ENCODE measurements around the gene ASB16.
"Not testable (repeated sequence)": the region's sequence is repeated elsewhere in the genome, so short reads cannot be mapped to it uniquely, and the experiment has no call there.

Gene ASB16

DNA sequence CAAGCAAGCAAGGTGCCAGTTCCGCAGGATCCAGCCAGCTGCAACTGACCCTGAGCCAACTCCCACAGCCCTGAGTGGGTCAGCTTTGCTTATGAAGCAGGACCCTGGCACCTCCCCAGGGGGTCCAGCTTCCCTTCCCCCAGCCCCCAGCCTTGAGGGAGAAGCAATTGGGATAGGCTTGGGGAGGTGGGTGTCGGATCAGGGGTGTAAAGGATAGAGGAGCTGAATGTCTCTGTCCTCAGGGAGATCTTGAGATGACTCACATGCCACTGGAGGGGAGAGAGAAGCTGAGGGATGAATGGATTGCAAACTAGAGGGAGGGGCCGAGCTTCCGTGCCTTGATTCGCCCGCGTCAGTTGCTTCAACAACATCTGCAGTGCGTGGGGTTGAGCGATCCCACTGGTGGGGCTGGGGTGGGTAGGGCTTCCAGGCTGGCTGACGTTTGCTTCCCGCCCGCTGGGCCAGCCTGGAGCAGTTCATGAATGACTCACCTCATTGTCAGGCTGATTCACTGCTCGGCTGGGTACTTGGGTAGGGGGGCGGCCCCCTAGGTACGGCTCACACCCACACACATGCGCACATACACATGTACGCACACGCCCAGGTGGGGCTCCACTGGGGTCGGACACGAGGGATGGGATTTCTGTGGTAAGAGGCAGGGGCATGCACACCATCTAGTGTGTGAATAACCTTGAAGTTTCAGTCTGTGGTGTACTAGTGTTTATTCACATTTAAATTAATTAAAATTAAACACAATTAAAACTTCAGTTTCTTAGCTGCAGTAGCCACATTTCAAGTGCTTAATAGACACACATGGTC lies 32.4 kb upstream of the ASB16 start:
- TF ChIP-seq, protein P1, sequence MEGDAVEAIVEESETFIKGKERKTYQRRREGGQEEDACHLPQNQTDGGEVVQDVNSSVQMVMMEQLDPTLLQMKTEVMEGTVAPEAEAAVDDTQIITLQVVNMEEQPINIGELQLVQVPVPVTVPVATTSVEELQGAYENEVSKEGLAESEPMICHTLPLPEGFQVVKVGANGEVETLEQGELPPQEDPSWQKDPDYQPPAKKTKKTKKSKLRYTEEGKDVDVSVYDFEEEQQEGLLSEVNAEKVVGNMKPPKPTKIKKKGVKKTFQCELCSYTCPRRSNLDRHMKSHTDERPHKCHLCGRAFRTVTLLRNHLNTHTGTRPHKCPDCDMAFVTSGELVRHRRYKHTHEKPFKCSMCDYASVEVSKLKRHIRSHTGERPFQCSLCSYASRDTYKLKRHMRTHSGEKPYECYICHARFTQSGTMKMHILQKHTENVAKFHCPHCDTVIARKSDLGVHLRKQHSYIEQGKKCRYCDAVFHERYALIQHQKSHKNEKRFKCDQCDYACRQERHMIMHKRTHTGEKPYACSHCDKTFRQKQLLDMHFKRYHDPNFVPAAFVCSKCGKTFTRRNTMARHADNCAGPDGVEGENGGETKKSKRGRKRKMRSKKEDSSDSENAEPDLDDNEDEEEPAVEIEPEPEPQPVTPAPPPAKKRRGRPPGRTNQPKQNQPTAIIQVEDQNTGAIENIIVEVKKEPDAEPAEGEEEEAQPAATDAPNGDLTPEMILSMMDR (IDR thresholded peaks at IDR 0.05; ENCODE audit: control insufficient read depth, insufficient read depth, low read depth, low read length, missing control alignments) = no peak
- DNase-seq (ENCODE audit: low read depth) = peak; percentile 97
- H3K4me3 ChIP-seq (ENCODE audit: control insufficient read depth, low read depth, low read length) = peak overlapping the region; percentile 36

DNA sequence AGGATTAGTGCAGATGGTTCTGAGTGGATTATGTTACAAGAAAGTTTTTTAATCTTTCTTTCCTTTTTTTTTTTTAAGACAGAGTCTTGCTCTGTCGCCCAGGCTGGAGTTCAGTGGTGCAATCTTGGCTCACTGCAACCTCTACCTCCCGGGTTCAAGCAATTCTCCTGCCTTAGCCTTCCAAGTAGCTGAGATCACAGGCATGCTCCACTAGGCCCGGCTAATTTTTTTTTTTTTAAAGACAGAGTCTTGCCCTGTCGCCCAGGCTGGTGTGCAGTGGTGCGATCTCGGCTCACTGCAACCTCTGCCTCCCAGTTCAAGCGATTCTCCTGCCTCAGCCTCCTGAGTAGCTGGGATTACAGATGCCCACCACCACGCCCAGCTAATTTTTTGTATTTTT lies 26.6 kb upstream of the ASB16 start:
- H3K4me3 ChIP-seq (ENCODE audit: control insufficient read depth, low read depth, low read length); DNase-seq (ENCODE audit: low read depth): not testable (repeated sequence)

DNA sequence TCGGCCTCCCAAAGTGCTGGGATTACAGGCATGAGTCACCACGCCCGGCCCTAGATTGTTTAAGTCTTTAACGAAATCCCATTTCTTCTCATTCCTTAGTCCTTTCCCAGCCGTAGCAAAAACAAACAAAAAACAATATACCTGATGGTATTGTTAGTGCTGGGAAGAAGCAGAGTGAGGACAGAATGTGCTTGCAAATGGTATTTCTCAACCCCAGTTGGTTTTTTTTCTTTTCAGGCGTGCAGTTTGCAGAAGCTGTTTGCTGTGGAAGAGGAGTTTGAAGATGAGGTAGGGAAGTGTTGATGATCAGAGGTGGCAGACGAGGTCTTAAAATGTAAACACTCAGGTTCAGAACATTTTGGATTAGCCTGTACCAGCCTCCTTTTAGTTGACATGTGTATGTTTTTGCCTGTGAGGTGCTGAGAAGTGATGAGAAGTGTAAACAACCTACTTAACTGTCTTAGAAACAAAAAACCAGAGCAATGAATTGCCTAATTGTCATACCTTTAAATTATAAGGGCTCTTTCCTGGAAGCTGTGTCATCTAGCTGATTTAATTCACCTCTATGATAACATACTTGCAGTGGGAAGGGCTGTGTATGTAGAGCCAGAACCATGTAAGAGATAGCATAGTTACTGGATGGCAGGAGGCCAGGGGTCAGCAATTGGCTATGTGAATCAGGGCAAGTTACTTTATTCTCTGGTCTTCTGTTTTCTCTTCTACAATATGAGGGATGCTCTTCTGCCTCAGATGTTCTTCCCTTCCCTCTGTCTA lies 25.4 kb upstream of the ASB16 start:
- DNase-seq (ENCODE audit: low read depth) = no peak
- H3K4me3 ChIP-seq (ENCODE audit: control insufficient read depth, low read depth, low read length) = no peak overlapping the region
- TF ChIP-seq, protein P1 (IDR thresholded peaks at IDR 0.05; ENCODE audit: control insufficient read depth, insufficient read depth, low read depth, low read length, missing control alignments) = no peak

- TF ChIP-seq, protein P1 (IDR thresholded peaks at IDR 0.05; ENCODE audit: control insufficient read depth, insufficient read depth, low read depth, low read length, missing control alignments) = no peak
- H3K4me3 ChIP-seq (ENCODE audit: control insufficient read depth, low read depth, low read length) = no peak overlapping the region
- DNase-seq (ENCODE audit: low read depth) = no peak
Measured at GRCh38 chr17:44146375-44147346, 23.8 kb upstream of the ASB16 start.

DNA sequence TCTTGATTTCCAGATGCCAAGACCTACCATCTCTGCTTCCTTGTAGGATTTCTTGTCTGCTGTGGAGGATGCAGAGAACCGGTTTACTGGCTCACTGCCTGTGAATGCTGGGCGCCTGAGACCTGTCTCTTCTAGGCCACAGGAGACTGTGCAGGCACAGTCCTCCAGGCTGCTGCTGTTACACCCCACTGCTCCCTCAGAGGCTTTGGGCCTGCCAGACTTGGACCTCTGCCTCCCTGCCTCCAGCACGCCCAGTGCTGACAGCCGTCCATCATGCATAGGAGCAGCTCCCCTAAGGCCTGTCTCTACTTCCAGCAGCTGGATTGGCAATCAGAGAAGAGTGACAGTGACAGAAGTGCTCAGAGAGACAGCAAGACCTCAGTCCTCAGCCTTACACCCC lies 22.7 kb upstream of the ASB16 start:
- H3K4me3 ChIP-seq (ENCODE audit: control insufficient read depth, low read depth, low read length) = no peak overlapping the region
- DNase-seq (ENCODE audit: low read depth) = no peak
- TF ChIP-seq, protein P1 (IDR thresholded peaks at IDR 0.05; ENCODE audit: control insufficient read depth, insufficient read depth, low read depth, low read length, missing control alignments) = no peak

GRCh38 chr17:44149066-44149465 lies 21.4 kb upstream of the ASB16 start:
- DNase-seq (ENCODE audit: low read depth) = not testable (repeated sequence)

DNA sequence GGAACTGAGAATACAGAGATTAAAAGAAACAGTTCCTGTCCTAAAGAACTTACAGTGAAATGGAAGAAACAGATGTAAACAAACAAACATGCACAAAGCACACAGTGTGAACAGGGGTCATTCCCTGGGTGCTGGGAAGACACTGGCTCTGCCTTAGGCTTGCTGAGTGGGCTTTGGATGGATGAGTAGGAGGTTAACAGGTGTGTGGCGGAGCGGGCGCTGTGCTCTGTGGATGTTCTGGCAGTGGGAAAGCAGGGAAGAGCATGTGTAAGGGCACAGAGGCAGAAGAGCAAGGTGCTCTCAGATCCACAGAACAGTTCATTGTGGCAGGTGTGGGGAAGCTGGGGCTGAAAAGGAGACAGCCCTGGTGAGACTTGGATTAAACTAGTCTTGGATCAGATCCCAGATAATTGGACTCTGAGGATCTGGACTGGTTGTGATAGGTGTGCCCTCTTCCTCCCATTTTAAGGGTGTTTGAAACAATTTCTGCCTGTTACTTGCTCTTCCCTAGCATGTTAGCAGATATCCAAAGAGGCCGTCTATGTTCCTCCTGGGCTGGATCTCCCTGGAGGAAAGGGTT lies 20.7 kb upstream of the ASB16 start:
- no peak for DNase-seq (ENCODE audit: low read depth)
- H3K4me3 ChIP-seq (ENCODE audit: control insufficient read depth, low read depth, low read length) = no peak overlapping the region
- TF ChIP-seq, protein P1 (IDR thresholded peaks at IDR 0.05; ENCODE audit: control insufficient read depth, insufficient read depth, low read depth, low read length, missing control alignments) = no peak

More at GRCh38 chr17:44149066-44149465, 21.4 kb upstream of the ASB16 start:
- H3K4me3 ChIP-seq (ENCODE audit: control insufficient read depth, low read depth, low read length) = not testable (repeated sequence)

Data from AG09309 (cell line).